Caco-2 (cell line): ENCODE measurements around the gene EIF4G2. TPM values are rescaled to one million over a fixed set of nuclear protein-coding genes. Genes with fewer than 3 reads are reported as not detected.

Source experiments
- BruUV-seq: library from RNA; stranded (reverse); fragments of 400-500 nt; replicated peaks from 2 replicates; lab custom pipeline; 2021; lab: Mats Ljungman, UMichigan
- CTCF ChIA-PET: fragments of 300-600 bp; sonication (Branson Sonifier 250); formaldehyde crosslinking; loops from one replicate; lab custom pipeline; 2022; ENCODE audit warnings: antibody characterized with exemption; lab: Charles Lee
- POLR2A ChIA-PET: fragments of 300-600 bp; sonication (Branson Sonifier 250); formaldehyde crosslinking; loops from one replicate; lab custom pipeline; 2022; ENCODE audit warnings: antibody characterized with exemption; lab: Charles Lee
- DNase-seq, 2 experiments: peaks; one replicate each; pipeline versions ENCODE4 v3.0.0 to v3.0.0-alpha.2; 2020 to 2022
- H3K27me3 ChIP-seq: replicated peaks from 2 replicates; pipeline ENCODE4 v1.6.0; 2011; ENCODE audit warnings: low read length; ENCODE audit not compliant: control insufficient read depth, insufficient read depth
- H3K36me3 ChIP-seq: 2 replicates; pipeline ENCODE4 v1.5.1; 2011; ENCODE audit warnings: low read length; ENCODE audit not compliant: control insufficient read depth, insufficient read depth
- H3K4me1 ChIP-seq: fragments of 250-450 bp; sonication (Bioruptor Pico); 2 replicates; pipeline ENCODE4 v1.5.1; 2020; ENCODE audit warnings: mild to moderate bottlenecking
- H3K4me3 ChIP-seq: 2 replicates; pipeline ENCODE4 v1.5.1; 2011; ENCODE audit warnings: low read depth, mild to moderate bottlenecking, control low read depth, low read length
- H3K9me3 ChIP-seq: fragments of 250-450 bp; sonication (Bioruptor Pico); 2 replicates; pipeline ENCODE4 v1.5.1; 2020; ENCODE audit warnings: mild to moderate bottlenecking, moderate library complexity
- H3K27ac Mint-ChIP-seq: one replicate; pipeline ENCODE4 v1.8.0; 2022; ENCODE audit warnings: mixed read lengths; ENCODE audit not compliant: unreplicated experiment
- H3K27me3 Mint-ChIP-seq: one replicate; pipeline ENCODE4 v1.8.0; 2022; ENCODE audit warnings: mixed read lengths; ENCODE audit not compliant: insufficient read depth, unreplicated experiment
- H3K36me3 Mint-ChIP-seq: one replicate; pipeline ENCODE4 v1.8.0; 2022; ENCODE audit warnings: mild to moderate bottlenecking, mixed read lengths; ENCODE audit not compliant: insufficient read depth, unreplicated experiment
- H3K4me1 Mint-ChIP-seq: one replicate; pipeline ENCODE4 v1.8.0; 2022; ENCODE audit warnings: low read depth, mixed read lengths; ENCODE audit not compliant: unreplicated experiment
- H3K4me3 Mint-ChIP-seq: one replicate; pipeline ENCODE4 v1.8.0; 2022; ENCODE audit warnings: mild to moderate bottlenecking, moderate library complexity, mixed read lengths; ENCODE audit not compliant: unreplicated experiment
- H3K9me3 Mint-ChIP-seq: one replicate; pipeline ENCODE4 v1.8.0; 2022; ENCODE audit warnings: mixed read lengths; ENCODE audit not compliant: unreplicated experiment
- intact Hi-C: fragments of 100-400 bp; cut with micrococcal nuclease; formaldehyde crosslinking; loops from one replicate; pipeline ENCODE4 v1.10.0; 2022; ENCODE audit not compliant: unreplicated experiment
- total RNA-seq: library from RNA; stranded (reverse); gene quantifications from 2 replicates; pipeline ENCODE4 v1.2.3, GENCODE V29; 2022
- TF ChIP-seq, protein P1 (sequence below), 2 experiments: fragments of 200-600 bp in 1 of 2; IDR thresholded peaks; 1 replicate in 1 of 2; 2 replicates in 1 of 2; pipeline versions ENCODE4 v1.5.1 to v1.8.0; 2011 to 2022; ENCODE audit warnings: antibody characterized with exemption in 1 of 2, control low read depth in 1 of 2, inconsistent platforms in 1 of 2, low read depth in 1 of 2, low read length in 1 of 2, mild to moderate bottlenecking in 1 of 2, moderate library complexity in 1 of 2; ENCODE audit not compliant: insufficient read depth in 1 of 2, severe bottlenecking in 1 of 2, unreplicated experiment in 1 of 2

Gene EIF4G2
- total RNA-seq, 1 experiment from 2014 or later = 1,287 TPM

GRCh38 chr11:10780040-10780439 is 28.7 kb downstream of the EIF4G2 start:
- H3K4me1 ChIP-seq = no peaks in the 10 kb centered on the region
- no peak overlapping the region for H3K4me3 ChIP-seq
- Mint-ChIP-seq H3K36me3 (peaks cover 34% of the 10 kb centered on the region), H3K27me3 (no peaks in the 10 kb centered on the region), H3K27ac (no peak overlapping the region), H3K4me1 (no peaks in the 10 kb centered on the region), H3K4me3 (no peak overlapping the region), H3K9me3 (no peaks in the 10 kb centered on the region)
- ChIA-PET POLR2A (interaction anchor here (0.6 kb wide), 1 partner anchor 151 kb away, joined by 4 read pairs; no protein-coding TSS in a partner anchor), CTCF (interaction anchor here (0.6 to 1.0 kb wide), 3 partner anchors 9 to 13 kb away, joined by 3 to 7 read pairs (median 4); no protein-coding TSS in a partner anchor)
- H3K27me3 ChIP-seq = no peaks in the 10 kb centered on the region
- H3K36me3 ChIP-seq = no peaks in the 10 kb centered on the region
- intact Hi-C loops = no loop called here
- DNase-seq = no peak
- H3K9me3 ChIP-seq = no peaks in the 10 kb centered on the region
- no TSS peak for BruUV-seq
- TF ChIP-seq, protein P1, sequence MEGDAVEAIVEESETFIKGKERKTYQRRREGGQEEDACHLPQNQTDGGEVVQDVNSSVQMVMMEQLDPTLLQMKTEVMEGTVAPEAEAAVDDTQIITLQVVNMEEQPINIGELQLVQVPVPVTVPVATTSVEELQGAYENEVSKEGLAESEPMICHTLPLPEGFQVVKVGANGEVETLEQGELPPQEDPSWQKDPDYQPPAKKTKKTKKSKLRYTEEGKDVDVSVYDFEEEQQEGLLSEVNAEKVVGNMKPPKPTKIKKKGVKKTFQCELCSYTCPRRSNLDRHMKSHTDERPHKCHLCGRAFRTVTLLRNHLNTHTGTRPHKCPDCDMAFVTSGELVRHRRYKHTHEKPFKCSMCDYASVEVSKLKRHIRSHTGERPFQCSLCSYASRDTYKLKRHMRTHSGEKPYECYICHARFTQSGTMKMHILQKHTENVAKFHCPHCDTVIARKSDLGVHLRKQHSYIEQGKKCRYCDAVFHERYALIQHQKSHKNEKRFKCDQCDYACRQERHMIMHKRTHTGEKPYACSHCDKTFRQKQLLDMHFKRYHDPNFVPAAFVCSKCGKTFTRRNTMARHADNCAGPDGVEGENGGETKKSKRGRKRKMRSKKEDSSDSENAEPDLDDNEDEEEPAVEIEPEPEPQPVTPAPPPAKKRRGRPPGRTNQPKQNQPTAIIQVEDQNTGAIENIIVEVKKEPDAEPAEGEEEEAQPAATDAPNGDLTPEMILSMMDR (IDR thresholded peaks at IDR 0.05; ENCODE audit: insufficient read depth in 1 of 2, low read depth in 1 of 2, low read length in 1 of 2, severe bottlenecking in 1 of 2, unreplicated experiment in 1 of 2) = no peak

- Mint-ChIP-seq H3K36me3 (peaks cover 43% of the 10 kb centered on the region), H3K27me3 (no peaks in the 10 kb centered on the region), H3K4me3 (no peak overlapping the region), H3K9me3 (no peaks in the 10 kb centered on the region), H3K27ac (no peak overlapping the region), H3K4me1 (no peaks in the 10 kb centered on the region)
- H3K9me3 ChIP-seq = no peaks in the 10 kb centered on the region
- no TSS peak for BruUV-seq
- intact Hi-C loops = no loop called here
- ChIA-PET CTCF (no interaction called here), POLR2A (no interaction called here)
- DNase-seq = no peak
- H3K4me3 ChIP-seq = no peak overlapping the region
- H3K27me3 ChIP-seq = no peaks in the 10 kb centered on the region
- TF ChIP-seq, protein P1 (IDR thresholded peaks at IDR 0.05; ENCODE audit: insufficient read depth in 1 of 2, low read depth in 1 of 2, low read length in 1 of 2, severe bottlenecking in 1 of 2, unreplicated experiment in 1 of 2) = no peak
- H3K36me3 ChIP-seq = no peaks in the 10 kb centered on the region; the same call in 1 of the 2 replicates
- no peaks in the 10 kb centered on the region for H3K4me1 ChIP-seq
Observed at GRCh38 chr11:10779086-10779485, 29.6 kb downstream of the EIF4G2 start.

DNA sequence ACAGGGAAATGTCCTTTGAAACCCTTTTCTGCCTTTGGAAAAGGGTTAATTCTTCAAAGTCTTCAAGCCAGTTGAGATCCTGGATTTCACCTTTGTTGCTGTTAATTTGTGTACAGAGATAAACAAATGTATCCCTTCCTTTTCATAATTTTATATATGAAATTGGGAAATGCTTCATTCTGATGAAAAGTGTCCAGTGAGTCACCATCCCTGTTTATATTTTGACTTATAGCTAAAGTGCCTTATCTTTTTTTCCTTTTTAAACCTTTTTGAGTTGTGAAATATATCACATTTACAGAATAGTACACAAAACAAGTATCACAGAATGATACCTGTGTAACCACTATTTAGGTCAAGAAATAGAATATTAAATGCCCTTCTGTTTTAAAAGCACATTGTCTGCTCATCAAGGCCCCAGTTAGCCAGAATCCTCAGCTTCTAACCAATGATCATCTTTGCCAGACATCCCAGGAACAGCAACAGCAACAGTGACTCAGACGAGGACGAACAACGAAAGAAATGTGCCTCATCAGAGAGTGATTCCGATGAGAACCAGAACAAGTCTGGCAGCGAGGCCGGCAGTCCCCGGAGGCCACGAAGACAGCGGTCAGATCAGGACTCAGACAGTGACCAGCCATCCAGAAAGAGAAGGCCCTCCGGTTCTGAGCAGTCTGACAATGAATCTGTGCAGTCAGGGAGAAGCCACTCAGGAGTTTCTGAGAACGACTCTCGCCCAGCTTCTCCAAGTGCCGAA is 30.3 kb downstream of the EIF4G2 start:
- no peak for DNase-seq
- Histone ChIP-seq H3K36me3 (no peaks in the 10 kb centered on the region; the same call in 1 of the 2 replicates), H3K4me3 (no peak overlapping the region), H3K27me3 (no peaks in the 10 kb centered on the region), H3K4me1 (no peaks in the 10 kb centered on the region), H3K9me3 (no peaks in the 10 kb centered on the region)
- Mint-ChIP-seq H3K27me3 (no peaks in the 10 kb centered on the region), H3K4me1 (no peaks in the 10 kb centered on the region), H3K4me3 (no peak overlapping the region), H3K27ac (no peak overlapping the region), H3K36me3 (peaks cover 49% of the 10 kb centered on the region), H3K9me3 (no peaks in the 10 kb centered on the region)
- ChIA-PET POLR2A (no interaction called here), CTCF (no interaction called here)
- intact Hi-C loops = no loop called here
- no TSS peak for BruUV-seq
- TF ChIP-seq, protein P1 (IDR thresholded peaks at IDR 0.05; ENCODE audit: insufficient read depth in 1 of 2, low read depth in 1 of 2, low read length in 1 of 2, severe bottlenecking in 1 of 2, unreplicated experiment in 1 of 2) = no peak
